Fibroblast of lung (primary cell): Measurements from ENCODE around the gene DBR1. TPM values are rescaled to one million over a fixed set of nuclear protein-coding genes. Genes with fewer than 3 reads are reported as not detected.

Experiments used
- DNase-seq, 2 donors: peaks; one replicate each; pipeline versions ENCODE4 v3.0.0 to v3.0.0-alpha.2; 2010; ENCODE audit warnings: low read depth in 2 of 2
- H2AFZ ChIP-seq: 2 replicates; pipeline ENCODE4 v1.5.1; 2012; ENCODE audit warnings: low read length, control low read depth, inconsistent platforms
- H3K27ac ChIP-seq: 2 replicates; pipeline ENCODE4 v1.5.1; 2011; ENCODE audit warnings: low read length, control low read depth; ENCODE audit not compliant: insufficient read depth
- H3K27me3 ChIP-seq: 2 replicates; pipeline ENCODE4 v1.5.1; 2011; ENCODE audit warnings: mild to moderate bottlenecking, low read length; ENCODE audit not compliant: control insufficient read depth, insufficient read depth
- H3K36me3 ChIP-seq: 2 replicates; pipeline ENCODE4 v1.5.1; 2011; ENCODE audit warnings: low read length; ENCODE audit not compliant: control insufficient read depth, insufficient read depth
- H3K4me1 ChIP-seq: 2 replicates; pipeline ENCODE4 v1.5.1; 2011; ENCODE audit warnings: low read length; ENCODE audit not compliant: control insufficient read depth, insufficient read depth; ENCODE audit errors: extremely low read depth
- H3K4me2 ChIP-seq: 2 replicates; pipeline ENCODE4 v1.5.1; 2011; ENCODE audit warnings: low read length, control low read depth; ENCODE audit not compliant: insufficient read depth; ENCODE audit errors: extremely low read depth
- H3K4me3 ChIP-seq, 4 experiments: fragments of 200-600 bp in 1 of 4; sonication (generic) in 1 of 4; replicated peaks in 1 of 4; 2 replicates each; pipeline ENCODE4 v1.5.1; 2011 to 2016; ENCODE audit warnings: low read length in 4 of 4, low read depth in 3 of 4, mild to moderate bottlenecking in 3 of 4, control low read depth in 2 of 4, inconsistent platforms in 1 of 4, mixed read lengths in 1 of 4; ENCODE audit not compliant: insufficient read depth in 1 of 4; ENCODE audit errors: control extremely low read depth in 1 of 4
- H3K79me2 ChIP-seq: 2 replicates; pipeline ENCODE4 v1.5.1; 2012; ENCODE audit warnings: mild to moderate bottlenecking, low read length, inconsistent platforms; ENCODE audit not compliant: control insufficient read depth, insufficient read depth
- H3K9ac ChIP-seq: 2 replicates; pipeline ENCODE4 v1.5.1; 2011; ENCODE audit warnings: mild to moderate bottlenecking, low read length, control low read depth; ENCODE audit not compliant: insufficient read depth
- H3K9me3 ChIP-seq: 2 replicates; pipeline ENCODE4 v1.5.1; 2012; ENCODE audit warnings: low read depth, low read length; ENCODE audit not compliant: control insufficient read depth, insufficient read depth
- H4K20me1 ChIP-seq: 2 replicates; pipeline ENCODE4 v1.5.1; 2011; ENCODE audit warnings: low read length; ENCODE audit not compliant: control insufficient read depth, insufficient read depth; ENCODE audit errors: extremely low read depth
- EZH2 ChIP-seq: IDR thresholded peaks from 2 replicates; pipeline ENCODE4 v1.5.1; 2012; ENCODE audit warnings: low read length, control low read depth, mild to moderate bottlenecking; ENCODE audit errors: missing control alignments
- polyA plus RNA-seq, 2 donors: library from polyadenylated mRNA; depleted of rRNA in 1 of 2; stranded (reverse) in 1 of 2; unstranded in 1 of 2; fragments of >200 nt; gene quantifications; 2 replicates each; pipeline ENCODE4 v1.2.1, GENCODE V29; 2011 to 2012; ENCODE audit warnings: missing spikeins in 1 of 2
- total RNA-seq: library from RNA; depleted of rRNA; stranded (reverse); fragments of >200 nt; gene quantifications from 2 replicates; pipeline ENCODE4 v1.2.1, GENCODE V29; 2014
- TF ChIP-seq, protein P1 (sequence below), 2 donors: IDR thresholded peaks in 1 of 2; conservative IDR thresholded peaks in 1 of 2; 1 replicate in 1 of 2; 2 replicates in 1 of 2; pipeline ENCODE4 v1.5.1; 2011 to 2012; ENCODE audit warnings: low read length in 2 of 2, control low read depth in 1 of 2, inconsistent platforms in 1 of 2, low read depth in 1 of 2, mild to moderate bottlenecking in 1 of 2

DBR1 gene
- total and polyA plus RNA-seq, 2 donors (not counting 1 experiment from before 2014, with no cell fraction given), result 16.2 to 19.7 TPM

DNA sequence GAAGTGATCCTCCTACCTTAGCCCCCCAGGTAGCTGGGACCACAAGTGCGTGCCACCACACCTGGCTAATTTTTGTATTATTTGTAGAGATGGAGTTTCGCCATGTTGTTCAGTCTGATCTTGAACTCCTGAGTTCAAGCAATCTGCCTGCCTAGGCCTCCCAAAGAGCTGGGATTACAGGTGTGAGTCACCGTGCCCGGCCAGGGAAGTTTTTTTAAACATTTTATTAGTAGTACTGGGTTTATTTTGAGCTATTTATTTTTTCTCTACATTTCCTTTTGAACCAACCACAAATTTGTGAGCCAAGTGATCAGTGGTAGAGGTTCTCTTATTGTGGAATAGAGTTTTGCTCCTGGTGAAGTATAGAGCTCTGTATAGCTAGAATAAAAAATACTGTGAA is 46.1 kb upstream of the DBR1 start:
- Histone ChIP-seq H3K79me2 (peaks cover 2% of the 10 kb centered on the region), H3K9ac (no peak overlapping the region), H3K36me3 (peaks cover 6% of the 10 kb centered on the region), H2AFZ (no peak overlapping the region), H3K4me3 (no peak overlapping the region), H3K27ac (no peak overlapping the region), H4K20me1 (peaks cover 1% of the 10 kb centered on the region), H3K4me1 (no peaks in the 10 kb centered on the region), H3K27me3 (no peaks in the 10 kb centered on the region), H3K4me2 (no peak overlapping the region), H3K9me3 (no peaks in the 10 kb centered on the region)
- TF ChIP-seq, protein P1, sequence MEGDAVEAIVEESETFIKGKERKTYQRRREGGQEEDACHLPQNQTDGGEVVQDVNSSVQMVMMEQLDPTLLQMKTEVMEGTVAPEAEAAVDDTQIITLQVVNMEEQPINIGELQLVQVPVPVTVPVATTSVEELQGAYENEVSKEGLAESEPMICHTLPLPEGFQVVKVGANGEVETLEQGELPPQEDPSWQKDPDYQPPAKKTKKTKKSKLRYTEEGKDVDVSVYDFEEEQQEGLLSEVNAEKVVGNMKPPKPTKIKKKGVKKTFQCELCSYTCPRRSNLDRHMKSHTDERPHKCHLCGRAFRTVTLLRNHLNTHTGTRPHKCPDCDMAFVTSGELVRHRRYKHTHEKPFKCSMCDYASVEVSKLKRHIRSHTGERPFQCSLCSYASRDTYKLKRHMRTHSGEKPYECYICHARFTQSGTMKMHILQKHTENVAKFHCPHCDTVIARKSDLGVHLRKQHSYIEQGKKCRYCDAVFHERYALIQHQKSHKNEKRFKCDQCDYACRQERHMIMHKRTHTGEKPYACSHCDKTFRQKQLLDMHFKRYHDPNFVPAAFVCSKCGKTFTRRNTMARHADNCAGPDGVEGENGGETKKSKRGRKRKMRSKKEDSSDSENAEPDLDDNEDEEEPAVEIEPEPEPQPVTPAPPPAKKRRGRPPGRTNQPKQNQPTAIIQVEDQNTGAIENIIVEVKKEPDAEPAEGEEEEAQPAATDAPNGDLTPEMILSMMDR (conservative IDR thresholded peaks at IDR 0.05 in 1 of 2, IDR thresholded peaks at IDR 0.05 in 1 of 2; ENCODE audit: low read depth in 1 of 2, low read length in 2 of 2), result no peak
- TF ChIP-seq EZH2, result no peak
- no peak for DNase-seq

DNA sequence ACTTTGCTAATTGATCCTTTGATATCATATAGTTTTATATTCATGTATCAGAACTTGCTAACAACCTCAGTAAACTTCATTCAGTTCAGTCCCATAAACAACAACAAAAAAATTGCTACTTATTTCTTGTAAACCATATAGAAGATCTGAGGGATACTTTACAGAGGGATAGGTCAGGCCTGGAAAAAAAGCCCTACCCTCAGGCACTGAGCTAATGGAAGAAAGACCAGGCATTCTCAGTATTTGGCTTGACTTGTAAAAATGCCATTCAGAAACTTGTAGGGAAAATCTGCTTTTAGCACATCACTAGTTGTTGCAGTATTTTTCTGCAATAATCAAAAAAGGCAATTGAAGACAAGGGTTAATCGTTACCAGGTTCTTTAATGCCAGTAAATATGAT is 45.5 kb upstream of the DBR1 start:
- Histone ChIP-seq H3K4me3 (no peak overlapping the region), H3K27me3 (no peaks in the 10 kb centered on the region), H3K27ac (no peak overlapping the region), H3K79me2 (peaks cover 2% of the 10 kb centered on the region), H3K4me1 (no peaks in the 10 kb centered on the region), H3K9ac (no peak overlapping the region), H3K36me3 (peaks cover 2% of the 10 kb centered on the region), H3K4me2 (no peak overlapping the region), H2AFZ (no peak overlapping the region), H4K20me1 (peaks cover 1% of the 10 kb centered on the region), H3K9me3 (no peaks in the 10 kb centered on the region)
- DNase-seq, result no peak
- no peak for TF ChIP-seq EZH2
- TF ChIP-seq, protein P1 (conservative IDR thresholded peaks at IDR 0.05 in 1 of 2, IDR thresholded peaks at IDR 0.05 in 1 of 2; ENCODE audit: low read depth in 1 of 2, low read length in 2 of 2), result no peak

DNA sequence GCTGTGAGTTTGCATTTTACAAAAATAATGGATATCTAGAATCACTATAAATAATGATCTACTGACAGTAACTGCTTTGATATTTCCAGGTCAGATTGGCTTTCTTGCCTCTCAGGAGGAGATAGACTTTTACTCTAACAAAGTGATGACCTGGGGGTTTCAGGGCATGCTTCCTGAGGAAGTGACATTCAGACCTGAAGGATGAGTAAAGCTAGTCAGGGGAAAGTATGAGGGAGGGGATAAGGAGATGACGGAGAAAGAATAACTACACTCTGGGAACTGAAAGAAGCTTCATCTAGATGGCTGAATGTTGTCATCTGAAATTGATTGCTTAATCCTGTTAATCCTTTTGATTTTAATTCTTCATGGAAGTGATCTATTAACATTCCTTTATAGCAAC is 44.5 kb upstream of the DBR1 start:
- Histone ChIP-seq H4K20me1 (peaks cover 1% of the 10 kb centered on the region), H3K4me1 (no peaks in the 10 kb centered on the region)

More for the DNA sequence above, 44.5 kb upstream of the DBR1 start:
- Histone ChIP-seq H2AFZ (no peak overlapping the region), H3K27me3 (no peaks in the 10 kb centered on the region), H3K9ac (no peak overlapping the region), H3K27ac (no peak overlapping the region), H3K4me3 (no peak overlapping the region), H3K4me2 (no peak overlapping the region), H3K36me3 (no peaks in the 10 kb centered on the region), H3K79me2 (peaks cover 2% of the 10 kb centered on the region), H3K9me3 (no peaks in the 10 kb centered on the region)
- DNase-seq, result no peak
- TF ChIP-seq, protein P1 (conservative IDR thresholded peaks at IDR 0.05 in 1 of 2, IDR thresholded peaks at IDR 0.05 in 1 of 2; ENCODE audit: low read depth in 1 of 2, low read length in 2 of 2), result no peak
- TF ChIP-seq EZH2, result no peak
